ENCODE results near the gene TRMT10A. TPM values are rescaled to one million over a fixed set of nuclear protein-coding genes. Genes with fewer than 3 reads are reported as not detected.
"Not testable (repeated sequence)": the region's sequence is repeated elsewhere in the genome, so short reads cannot be mapped to it uniquely, and the experiment has no call there.

Gene TRMT10A
- total RNA-seq, 2 donors from 2014 or later: 3.5 to 3.9 TPM

DNA sequence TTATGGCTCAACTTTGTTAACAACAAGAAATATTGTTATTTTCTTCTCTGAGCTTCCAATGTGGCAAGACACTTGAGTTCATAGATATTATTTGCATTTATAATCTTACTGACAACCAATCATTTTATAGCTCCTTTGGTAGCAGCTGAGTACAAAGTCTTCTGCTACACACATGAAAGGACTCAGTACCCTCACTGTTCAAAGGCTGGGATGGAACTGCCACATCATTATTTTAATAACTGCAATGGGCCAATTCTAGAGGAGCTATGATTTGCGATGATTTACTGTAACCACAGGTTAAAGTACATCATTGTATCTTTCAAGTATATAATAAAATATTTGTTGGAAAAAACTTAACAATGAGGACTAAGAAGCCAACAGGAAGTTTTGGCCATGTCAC, 21.7 kb upstream of the TRMT10A start:
- Mint-ChIP-seq H3K4me1 (no peaks in the 10 kb centered on the region), H3K36me3 (ENCODE audit: low read depth) (no peaks in the 10 kb centered on the region), H3K27me3 (peaks cover 30% of the 10 kb centered on the region), H3K27ac (no peak overlapping the region), H3K4me3 (no peak overlapping the region)
- H3K9me3 ChIP-seq (ENCODE audit: control insufficient read depth, low read length, poor library complexity, severe bottlenecking): no peaks in the 10 kb centered on the region
- ATAC-seq (no peak), DNase-seq (no peak)

DNA sequence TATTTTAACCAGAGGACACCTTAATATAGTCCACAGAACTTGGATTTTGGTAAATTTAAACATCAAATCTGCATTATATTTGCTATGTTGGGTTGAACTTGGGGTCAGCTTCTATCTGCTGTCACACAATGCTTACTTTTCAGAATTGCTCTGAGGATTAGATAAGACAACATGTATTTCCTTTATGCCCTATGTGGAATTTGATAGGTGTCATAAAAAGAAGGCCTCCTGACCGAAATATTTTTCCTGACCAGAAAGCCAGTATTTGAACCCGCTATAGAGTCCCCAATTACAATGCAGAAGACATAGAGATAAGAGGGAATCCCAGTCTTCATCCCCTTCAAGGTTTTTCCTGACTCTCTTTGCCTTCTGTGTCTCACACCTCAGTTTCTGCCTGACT, 14.9 kb upstream of the TRMT10A start:
- DNase-seq (no peak), ATAC-seq (no peak)
- Mint-ChIP-seq H3K27me3 (peaks cover 57% of the 10 kb centered on the region), H3K27ac (no peak overlapping the region), H3K4me3 (no peak overlapping the region), H3K36me3 (ENCODE audit: low read depth) (peaks cover 3% of the 10 kb centered on the region), H3K4me1 (peaks cover 3% of the 10 kb centered on the region)
- no peaks in the 10 kb centered on the region for H3K9me3 ChIP-seq (ENCODE audit: control insufficient read depth, low read length, poor library complexity, severe bottlenecking)

DNA sequence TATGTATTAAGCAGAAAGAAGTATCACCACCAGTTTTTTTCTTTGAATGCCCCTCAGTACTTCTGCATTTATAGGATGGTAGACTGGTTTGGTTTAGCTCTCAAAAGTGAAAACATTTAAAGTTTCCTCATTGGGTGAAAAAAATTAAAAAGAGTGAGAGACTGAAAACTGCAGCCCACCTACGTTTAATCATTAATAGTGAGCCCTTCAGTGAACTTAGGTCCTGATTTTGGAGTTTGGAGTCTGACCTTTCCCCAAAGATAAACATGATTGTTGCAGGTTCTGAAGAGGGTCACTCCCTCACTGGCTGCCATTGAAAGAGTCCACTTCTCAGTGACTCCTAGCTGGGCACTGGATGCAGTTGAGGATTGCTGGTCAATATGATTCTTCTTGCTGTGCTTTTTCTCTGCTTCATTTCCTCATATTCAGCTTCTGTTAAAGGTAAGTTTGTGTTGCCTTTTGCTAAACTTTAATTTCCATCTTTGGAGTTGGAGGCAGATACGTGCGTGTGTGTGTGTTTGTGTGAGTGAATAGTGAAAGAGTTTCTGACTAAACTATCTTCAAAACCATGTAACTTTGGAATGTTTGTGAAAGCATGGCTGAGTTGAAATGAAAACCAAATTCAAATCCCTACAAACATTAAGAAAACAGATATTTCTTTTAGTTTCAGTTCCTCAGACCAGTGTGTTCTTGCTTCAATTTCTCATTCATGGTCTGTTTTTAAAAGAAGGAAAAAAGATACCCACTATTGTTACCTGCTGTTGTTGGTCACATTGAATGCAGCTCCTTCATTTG, 10.9 kb upstream of the TRMT10A start, which contains the start of gene MTTP:
Gene MTTP, plus strand, starts transcription at position 295 of the 795 bp plus-strand sequence. Its CDS starts 86 bp downstream, at position 381.
- Mint-ChIP-seq H3K4me3 (no peak within 1 kb of the TSS), H3K36me3 (ENCODE audit: low read depth) (peaks cover 8% of the 10 kb centered on the region), H3K4me1 (peaks cover 3% of the 10 kb centered on the region), H3K27me3 (peaks cover 62% of the 10 kb centered on the region), H3K27ac (no peak within 1 kb of the TSS)
- no peak for DNase-seq
- ATAC-seq: no peak
- H3K9me3 ChIP-seq (ENCODE audit: control insufficient read depth, low read length, poor library complexity, severe bottlenecking): no peaks in the 10 kb centered on the region

DNA sequence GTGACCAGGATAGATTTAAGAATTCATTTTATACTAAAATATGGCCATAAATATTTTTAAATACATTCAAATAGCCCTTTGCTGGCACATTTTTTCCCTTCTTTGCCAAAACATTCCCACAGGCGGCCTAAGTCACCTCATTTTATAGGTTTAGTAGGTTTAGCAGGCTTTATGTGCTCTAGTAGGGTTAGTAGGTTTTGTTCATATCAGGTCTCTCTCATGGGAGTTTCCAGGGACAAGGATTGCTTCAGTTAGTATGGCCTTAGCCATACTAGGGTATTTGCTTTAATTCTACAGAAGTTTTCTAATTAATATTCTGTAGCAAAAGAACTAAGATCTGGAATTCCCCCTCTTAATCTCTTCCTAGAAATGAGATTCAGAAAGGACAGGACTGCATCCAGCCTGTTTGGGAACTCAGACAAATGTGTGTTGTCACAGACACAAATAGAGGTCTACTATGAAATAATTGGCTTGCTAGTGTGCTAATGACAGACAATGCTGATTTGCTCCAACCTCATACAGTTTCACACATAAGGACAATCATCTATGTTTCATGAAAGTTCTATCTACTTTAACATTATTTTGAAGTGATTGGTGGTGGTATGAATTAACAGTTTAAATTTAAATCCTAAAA, 10.0 kb upstream of the TRMT10A start:
- ATAC-seq (no peak), DNase-seq (no peak)
- H3K4me1 Mint-ChIP-seq: peaks cover 3% of the 10 kb centered on the region
- peaks cover 8% of the 10 kb centered on the region for H3K36me3 Mint-ChIP-seq (ENCODE audit: low read depth)
- no peak overlapping the region for H3K27ac Mint-ChIP-seq
- peaks cover 60% of the 10 kb centered on the region for H3K27me3 Mint-ChIP-seq
- no peaks in the 10 kb centered on the region for H3K9me3 ChIP-seq (ENCODE audit: control insufficient read depth, low read length, poor library complexity, severe bottlenecking)
- no peak overlapping the region for H3K4me3 Mint-ChIP-seq

DNA sequence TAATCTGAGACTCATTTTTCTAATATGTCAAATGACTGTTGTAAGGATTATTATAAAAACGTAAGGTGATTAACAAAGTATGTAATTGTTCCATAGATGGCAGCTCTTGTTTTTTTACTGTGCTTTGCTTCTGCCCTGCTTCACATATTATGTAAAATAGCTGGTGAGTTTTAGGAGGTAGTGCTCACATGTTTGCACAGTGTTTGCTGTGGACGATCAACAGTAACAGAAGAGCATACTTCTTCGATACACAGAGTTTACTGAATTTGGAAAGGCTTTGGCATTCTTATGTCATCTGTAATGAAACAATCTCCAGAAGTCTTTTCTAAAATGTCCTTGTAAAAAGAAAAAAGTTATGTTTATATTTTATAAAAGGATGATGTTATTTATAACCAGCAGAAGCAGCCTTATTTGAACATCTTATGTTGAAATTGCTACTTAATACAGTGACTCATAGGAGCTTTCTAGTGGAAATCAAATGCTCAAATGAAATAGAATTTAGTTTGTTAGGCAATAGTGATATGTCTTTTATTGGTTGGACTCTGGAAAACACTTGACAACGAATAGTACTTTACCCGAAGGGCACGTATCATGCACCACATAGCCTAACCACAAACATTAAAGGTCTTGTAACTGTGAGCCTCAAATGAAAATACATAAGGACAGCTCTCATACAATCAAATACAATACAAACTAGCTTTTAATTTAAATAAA, 8.8 kb upstream of the TRMT10A start:
- no peaks in the 10 kb centered on the region for H3K9me3 ChIP-seq (ENCODE audit: control insufficient read depth, low read length, poor library complexity, severe bottlenecking)
- peaks cover 5% of the 10 kb centered on the region for H3K36me3 Mint-ChIP-seq (ENCODE audit: low read depth)
- ATAC-seq (no peak), DNase-seq (no peak)
- H3K4me3 Mint-ChIP-seq: no peak overlapping the region
- no peak overlapping the region for H3K27ac Mint-ChIP-seq
- peaks cover 58% of the 10 kb centered on the region for H3K27me3 Mint-ChIP-seq
- peaks cover 5% of the 10 kb centered on the region for H3K4me1 Mint-ChIP-seq

DNA sequence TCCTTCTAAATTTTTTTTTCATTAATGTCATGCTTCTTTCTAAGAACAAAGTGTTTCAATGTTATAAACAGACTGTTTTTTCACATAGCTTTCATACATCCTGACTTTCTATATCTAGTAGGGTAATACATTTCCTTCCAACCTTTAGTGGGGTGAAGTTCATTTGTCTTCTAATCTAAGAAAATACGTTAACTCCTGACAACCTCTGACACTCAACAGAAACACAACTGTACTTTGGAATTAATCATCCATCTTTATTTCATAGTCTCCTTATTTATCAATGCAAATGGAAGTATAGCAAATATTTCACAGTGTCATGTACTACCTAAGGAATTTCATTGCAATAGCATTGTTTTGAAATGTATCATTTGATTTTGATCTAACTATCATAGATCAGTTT, 8.0 kb upstream of the TRMT10A start:
- H3K9me3 ChIP-seq (ENCODE audit: control insufficient read depth, low read length, poor library complexity, severe bottlenecking): no peaks in the 10 kb centered on the region
- ATAC-seq (no peak), DNase-seq (no peak)
- Mint-ChIP-seq H3K27me3 (peaks cover 56% of the 10 kb centered on the region), H3K4me1 (peaks cover 5% of the 10 kb centered on the region), H3K36me3 (ENCODE audit: low read depth) (peaks cover 5% of the 10 kb centered on the region), H3K27ac (no peak overlapping the region), H3K4me3 (no peak overlapping the region)

DNA sequence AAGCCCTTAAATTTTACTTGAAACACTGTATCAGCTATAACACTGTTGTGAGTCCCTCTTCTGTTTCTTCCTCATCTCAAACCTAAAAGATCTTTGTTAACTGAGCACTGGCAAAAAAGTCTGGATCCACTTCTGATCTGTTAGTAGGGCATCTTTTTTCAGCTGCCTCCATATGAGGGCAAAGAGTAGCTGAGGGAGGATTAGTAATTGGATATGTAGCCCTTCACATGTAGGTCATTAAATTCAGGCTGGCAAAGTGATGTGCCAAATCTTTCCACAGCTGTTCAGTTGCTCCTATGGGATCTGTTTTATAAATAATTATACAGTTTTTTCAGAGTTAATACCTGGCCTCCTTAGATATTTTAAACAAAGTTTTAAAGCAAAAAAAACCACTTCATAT, 1.1 kb upstream of the TRMT10A start:
- H3K27me3 Mint-ChIP-seq: peaks cover 27% of the 10 kb centered on the region
- no peaks in the 10 kb centered on the region for H3K9me3 ChIP-seq (ENCODE audit: control insufficient read depth, low read length, poor library complexity, severe bottlenecking)
- peaks cover 16% of the 10 kb centered on the region for H3K4me1 Mint-ChIP-seq
- no peak overlapping the region for H3K27ac Mint-ChIP-seq
- peaks cover 3% of the 10 kb centered on the region for H3K36me3 Mint-ChIP-seq (ENCODE audit: low read depth)
- no peak for ATAC-seq
- peak overlapping the region; percentile 26 for H3K4me3 Mint-ChIP-seq
- DNase-seq: no peak

DNA sequence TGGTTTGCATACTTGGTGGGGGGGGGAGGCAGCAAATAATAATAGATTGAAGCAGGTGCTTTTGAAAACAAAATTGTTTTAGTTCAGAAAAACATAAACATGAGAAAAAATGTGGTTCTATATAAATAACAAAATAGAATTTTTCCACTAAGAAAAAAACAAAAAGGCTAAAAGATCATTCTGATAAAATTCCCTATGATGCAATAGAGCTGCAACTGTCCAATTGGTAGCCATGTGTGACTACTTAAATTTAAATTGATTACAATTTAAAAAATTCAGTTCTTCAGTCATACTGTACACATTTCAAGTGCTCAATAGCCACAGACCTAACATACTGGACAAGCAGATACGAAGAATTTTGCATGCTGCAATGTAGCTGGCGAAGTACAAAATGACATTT, 11.0 kb downstream of the TRMT10A start:
- no peaks in the 10 kb centered on the region for H3K27me3 Mint-ChIP-seq
- H3K27ac Mint-ChIP-seq: no peak overlapping the region
- no peak for ATAC-seq

DNA sequence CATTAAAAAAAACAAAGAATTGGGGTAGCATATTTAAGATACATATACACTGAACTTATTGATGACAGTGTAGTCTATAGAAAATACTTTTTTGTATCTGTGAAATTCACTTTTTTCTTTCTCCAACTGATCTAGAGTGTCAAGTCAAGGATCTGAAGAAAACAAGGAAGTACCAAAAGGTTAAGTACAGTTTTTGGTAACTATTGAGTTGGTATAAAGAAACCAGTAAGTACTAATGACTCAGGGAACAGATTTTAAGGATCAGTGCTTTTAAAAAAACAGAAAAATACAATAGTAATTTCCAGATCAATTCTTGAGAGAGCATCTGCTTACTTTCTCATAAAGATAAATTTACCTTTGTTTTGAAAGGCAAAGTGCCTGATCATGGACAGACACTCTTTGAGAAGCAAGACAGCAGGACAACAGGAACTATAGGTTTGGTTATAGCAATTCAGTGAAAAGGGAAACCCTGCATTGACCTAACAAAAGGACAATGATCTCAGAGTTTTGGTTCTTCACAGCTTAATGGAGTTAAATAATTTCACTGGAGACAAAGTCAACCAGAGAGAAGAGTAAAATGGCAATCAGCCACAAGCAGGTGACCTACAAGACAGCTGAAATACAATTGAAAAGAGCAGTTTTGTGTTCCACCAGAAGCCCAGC, 23.4 kb downstream of the TRMT10A start:
- no peak for DNase-seq
- no peaks in the 10 kb centered on the region for H3K9me3 ChIP-seq (ENCODE audit: control insufficient read depth, low read length, poor library complexity, severe bottlenecking)
- no peak for ATAC-seq
- peaks cover 3% of the 10 kb centered on the region for H3K36me3 Mint-ChIP-seq (ENCODE audit: low read depth)
- no peak overlapping the region for H3K27ac Mint-ChIP-seq
- peaks cover 20% of the 10 kb centered on the region for H3K27me3 Mint-ChIP-seq
- no peak overlapping the region for H3K4me3 Mint-ChIP-seq
- no peaks in the 10 kb centered on the region for H3K4me1 Mint-ChIP-seq

More for the DNA sequence above, 11.0 kb downstream of the TRMT10A start:
- no peaks in the 10 kb centered on the region for H3K9me3 ChIP-seq (ENCODE audit: control insufficient read depth, low read length, poor library complexity, severe bottlenecking)
- H3K36me3 Mint-ChIP-seq (ENCODE audit: low read depth): peaks cover 6% of the 10 kb centered on the region
- H3K4me3 Mint-ChIP-seq: no peak overlapping the region
- no peaks in the 10 kb centered on the region for H3K4me1 Mint-ChIP-seq
- no peak for DNase-seq

DNA sequence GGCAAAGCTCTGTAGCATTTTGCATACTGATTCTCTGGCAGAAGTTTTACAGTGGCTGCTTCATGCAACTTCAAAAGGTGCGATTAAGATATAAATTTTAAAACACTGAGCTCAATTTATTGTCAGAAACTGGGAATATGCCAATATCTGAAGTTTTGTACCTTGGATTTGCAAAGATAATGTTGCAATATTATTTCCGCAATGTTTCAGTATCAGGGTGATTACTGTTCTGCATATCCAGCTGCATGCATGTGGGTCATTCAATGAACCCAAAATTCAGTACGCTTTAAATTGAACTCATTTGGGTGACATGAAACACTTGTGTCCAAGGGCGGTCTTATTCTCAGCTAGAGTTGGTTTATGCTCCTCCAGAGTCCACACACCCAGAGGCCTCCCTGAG, 26.2 kb downstream of the TRMT10A start:
- Mint-ChIP-seq H3K27me3 (peaks cover 30% of the 10 kb centered on the region), H3K4me1 (no peaks in the 10 kb centered on the region), H3K4me3 (no peak overlapping the region), H3K27ac (no peak overlapping the region), H3K36me3 (ENCODE audit: low read depth) (no peaks in the 10 kb centered on the region)
- H3K9me3 ChIP-seq (ENCODE audit: control insufficient read depth, low read length, poor library complexity, severe bottlenecking): no peaks in the 10 kb centered on the region
- no peak for DNase-seq
- no peak for ATAC-seq

DNA sequence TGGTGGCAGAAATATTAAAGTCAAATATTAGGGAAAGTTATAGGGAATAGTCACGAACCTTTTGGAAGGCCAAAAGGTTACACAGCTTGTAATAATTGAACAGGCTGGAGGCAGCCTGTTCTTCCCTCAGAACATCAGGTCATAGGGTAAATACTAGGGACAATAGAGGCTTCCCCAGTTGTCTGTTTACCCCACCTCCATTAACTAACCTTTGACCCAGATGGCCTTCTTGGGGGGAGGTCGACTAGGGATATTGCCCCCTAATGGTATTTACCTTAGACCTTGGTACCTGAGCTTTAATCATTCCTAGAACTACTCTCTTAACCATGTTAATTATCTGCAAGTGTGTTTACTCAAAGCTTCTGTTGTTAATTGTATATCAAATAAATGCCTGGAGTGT, 27.0 kb downstream of the TRMT10A start:
- no peak for ATAC-seq
- Mint-ChIP-seq H3K36me3 (ENCODE audit: low read depth) (no peaks in the 10 kb centered on the region), H3K27me3 (peaks cover 38% of the 10 kb centered on the region), H3K27ac (no peak overlapping the region), H3K4me1 (no peaks in the 10 kb centered on the region), H3K4me3 (no peak overlapping the region)
- H3K9me3 ChIP-seq (ENCODE audit: control insufficient read depth, low read length, poor library complexity, severe bottlenecking): no peaks in the 10 kb centered on the region
- DNase-seq: no peak

DNA sequence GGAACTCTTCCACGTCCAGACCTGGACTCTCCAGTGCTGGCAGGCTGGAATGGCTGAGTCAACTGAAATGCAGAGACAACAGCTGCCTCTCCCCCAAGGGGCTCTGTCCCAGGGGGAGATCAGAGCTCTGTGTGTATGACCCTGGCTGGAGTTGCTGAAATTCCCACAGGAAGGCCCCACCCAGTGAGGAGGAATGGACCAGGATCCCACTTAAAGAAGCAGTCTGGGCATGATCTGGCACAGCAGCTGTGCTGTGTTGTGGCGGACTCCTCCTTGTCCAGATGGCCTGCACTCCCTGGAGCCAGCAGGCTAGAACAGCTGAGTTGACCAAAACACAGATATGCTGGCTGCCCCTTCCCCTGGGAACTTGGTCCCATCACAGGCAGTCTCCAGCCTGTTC, 27.6 kb downstream of the TRMT10A start:
- H3K36me3 Mint-ChIP-seq (ENCODE audit: low read depth): no peaks in the 10 kb centered on the region
- ATAC-seq (no peak), DNase-seq (no peak)
- no peaks in the 10 kb centered on the region for H3K9me3 ChIP-seq (ENCODE audit: control insufficient read depth, low read length, poor library complexity, severe bottlenecking)
- peaks cover 44% of the 10 kb centered on the region for H3K27me3 Mint-ChIP-seq
- no peaks in the 10 kb centered on the region for H3K4me1 Mint-ChIP-seq
- no peak overlapping the region for H3K27ac Mint-ChIP-seq
- no peak overlapping the region for H3K4me3 Mint-ChIP-seq

DNA sequence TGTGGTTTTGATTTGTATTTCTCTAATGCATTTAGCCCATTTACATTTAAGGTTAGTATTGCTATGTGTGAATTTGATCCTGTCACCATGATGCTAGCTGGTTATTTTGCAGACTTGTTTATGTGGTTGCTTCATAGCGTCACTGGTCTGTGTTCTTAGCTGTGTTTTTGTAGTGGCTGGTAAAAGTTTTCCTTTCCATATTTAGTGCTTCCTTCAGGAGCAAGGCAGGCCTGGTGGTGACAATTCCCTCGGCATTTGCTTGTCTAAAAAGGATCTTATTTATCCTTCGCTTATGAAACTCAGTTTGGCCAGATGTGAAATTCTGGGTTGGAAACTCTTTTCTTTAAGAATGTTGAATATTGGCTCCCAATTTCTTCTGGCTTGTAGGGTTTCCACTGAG, 29.1 kb downstream of the TRMT10A start:
- H3K27me3 Mint-ChIP-seq: peaks cover 53% of the 10 kb centered on the region
- not testable (repeated sequence) for H3K36me3 Mint-ChIP-seq (ENCODE audit: low read depth); H3K27ac Mint-ChIP-seq; H3K4me1 Mint-ChIP-seq; H3K4me3 Mint-ChIP-seq; ATAC-seq; DNase-seq; H3K9me3 ChIP-seq (ENCODE audit: control insufficient read depth, low read length, poor library complexity, severe bottlenecking)

All from T-helper 17 cell (primary cell).